ENCODE data around the gene FOXN3.

DNA sequence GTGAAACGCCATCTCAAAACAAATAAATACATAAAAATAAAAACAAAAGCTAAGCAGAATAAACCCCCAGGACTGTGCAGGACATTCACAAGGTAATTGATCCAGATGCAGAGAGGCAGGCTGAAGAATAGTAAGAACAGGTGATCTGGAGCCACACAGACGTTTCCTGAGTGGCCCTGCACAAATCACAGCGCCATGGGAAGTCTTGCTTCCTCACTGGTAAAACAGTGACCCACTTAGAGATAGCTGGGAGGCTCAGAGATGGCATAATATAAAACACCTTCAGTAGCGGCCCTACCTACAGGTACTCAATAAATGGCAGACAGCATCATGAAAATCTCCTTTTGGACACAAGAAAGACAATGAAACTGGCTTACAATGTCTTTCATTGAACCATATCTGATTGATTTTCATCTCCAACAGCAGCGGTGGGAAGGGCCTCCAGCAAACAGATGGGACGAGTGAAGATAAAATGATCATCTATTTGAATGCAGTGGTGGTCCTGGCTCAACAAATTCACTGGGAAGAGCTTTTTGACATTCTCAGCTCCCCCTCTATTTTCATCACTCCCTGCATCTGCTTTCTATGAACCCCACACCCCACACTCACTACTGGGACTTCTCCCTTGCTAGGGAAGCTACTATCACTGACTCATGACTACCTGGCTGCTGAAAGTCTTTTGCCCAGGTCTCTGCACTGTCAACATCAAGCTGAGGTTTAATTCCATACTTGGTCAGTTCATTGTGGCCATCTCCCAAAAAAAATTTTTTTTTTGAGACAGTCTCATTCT, 63.9 kb downstream of the FOXN3 start:
- no peak for TF ChIP-seq POLR2A (IDR thresholded peaks at IDR 0.05)
- TF ChIP-seq, protein P1, sequence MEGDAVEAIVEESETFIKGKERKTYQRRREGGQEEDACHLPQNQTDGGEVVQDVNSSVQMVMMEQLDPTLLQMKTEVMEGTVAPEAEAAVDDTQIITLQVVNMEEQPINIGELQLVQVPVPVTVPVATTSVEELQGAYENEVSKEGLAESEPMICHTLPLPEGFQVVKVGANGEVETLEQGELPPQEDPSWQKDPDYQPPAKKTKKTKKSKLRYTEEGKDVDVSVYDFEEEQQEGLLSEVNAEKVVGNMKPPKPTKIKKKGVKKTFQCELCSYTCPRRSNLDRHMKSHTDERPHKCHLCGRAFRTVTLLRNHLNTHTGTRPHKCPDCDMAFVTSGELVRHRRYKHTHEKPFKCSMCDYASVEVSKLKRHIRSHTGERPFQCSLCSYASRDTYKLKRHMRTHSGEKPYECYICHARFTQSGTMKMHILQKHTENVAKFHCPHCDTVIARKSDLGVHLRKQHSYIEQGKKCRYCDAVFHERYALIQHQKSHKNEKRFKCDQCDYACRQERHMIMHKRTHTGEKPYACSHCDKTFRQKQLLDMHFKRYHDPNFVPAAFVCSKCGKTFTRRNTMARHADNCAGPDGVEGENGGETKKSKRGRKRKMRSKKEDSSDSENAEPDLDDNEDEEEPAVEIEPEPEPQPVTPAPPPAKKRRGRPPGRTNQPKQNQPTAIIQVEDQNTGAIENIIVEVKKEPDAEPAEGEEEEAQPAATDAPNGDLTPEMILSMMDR (IDR thresholded peaks at IDR 0.05 in 4 of 5, conservative IDR thresholded peaks at IDR 0.05 in 1 of 5), result no peak

Data from gastrocnemius medialis (tissue), 4 donors.